SU-DHL-6 (cell line): Measurements from ENCODE around the gene CD300E.

Experiments used
- H2AFZ ChIP-seq: fragments of 200-600 bp; sonication (generic); 2 replicates; pipeline ENCODE4 v1.6.1; 2014; ENCODE audit warnings: low read depth, mild to moderate bottlenecking, moderate library complexity, mixed read lengths, antibody characterized with exemption, low read length; ENCODE audit not compliant: severe bottlenecking
- H3F3A ChIP-seq: fragments of 200-600 bp; shearing (Covaris generic); 2 replicates; pipeline ENCODE4 v1.6.0; 2016; ENCODE audit warnings: antibody characterized with exemption, mild to moderate bottlenecking; ENCODE audit not compliant: insufficient read depth
- H3K27ac ChIP-seq: fragments of 200-600 bp; sonication (generic); 2 replicates; pipeline ENCODE4 v1.5.1; 2016; ENCODE audit warnings: low read depth, mild to moderate bottlenecking, low read length, moderate library complexity, mixed read lengths
- H3K27me3 ChIP-seq: fragments of 200-600 bp; sonication (generic), shearing (Covaris generic); 2 replicates; pipeline ENCODE4 v1.6.0; 2014; ENCODE audit warnings: mild to moderate bottlenecking, low read length
- H3K36me3 ChIP-seq: fragments of 200-600 bp; sonication (generic); 2 replicates; pipeline ENCODE4 v1.6.1; 2014; ENCODE audit warnings: mild to moderate bottlenecking, low read length, mixed read lengths
- H3K4me2 ChIP-seq: fragments of 300-600, 200-600 bp; shearing (Covaris generic), sonication (generic); 2 replicates; pipeline ENCODE4 v1.6.0; 2014; ENCODE audit warnings: low read length, low read depth, mild to moderate bottlenecking; ENCODE audit not compliant: poor library complexity, severe bottlenecking
- H3K4me3 ChIP-seq: fragments of 200-600 bp; sonication (generic); 2 replicates; pipeline ENCODE4 v1.5.1; 2014; ENCODE audit warnings: antibody characterized with exemption, low read length, mild to moderate bottlenecking, mixed read lengths; ENCODE audit not compliant: insufficient read depth, poor library complexity, severe bottlenecking
- H3K79me2 ChIP-seq: fragments of 200-600 bp; sonication (generic); 2 replicates; pipeline ENCODE4 v1.6.1; 2014; ENCODE audit warnings: mild to moderate bottlenecking, low read length, moderate library complexity; ENCODE audit not compliant: insufficient read depth
- H3K9ac ChIP-seq: fragments of 200-600 bp; sonication (generic); 2 replicates; pipeline ENCODE4 v1.7.0; 2014; ENCODE audit warnings: mild to moderate bottlenecking, low read length
- H3K9me2 ChIP-seq: fragments of 200-600 bp; sonication (generic); replicated peaks from 2 replicates; pipeline ENCODE4 v1.6.1; 2014; ENCODE audit warnings: low read length; ENCODE audit not compliant: insufficient read depth
- H3K9me3 ChIP-seq: fragments of 200-600 bp; sonication (generic); 2 replicates; pipeline ENCODE4 v1.6.1; 2014; ENCODE audit warnings: low read length, mixed read lengths; ENCODE audit not compliant: insufficient read depth
- H4K20me1 ChIP-seq: fragments of 200-600 bp; sonication (generic); 2 replicates; pipeline ENCODE4 v1.6.1; 2014; ENCODE audit warnings: low read depth, mild to moderate bottlenecking, antibody characterized with exemption, low read length, moderate library complexity, mixed read lengths
- CTCF ChIP-seq: fragments of 200-600 bp; sonication (generic); IDR thresholded peaks from one replicate; pipeline ENCODE4 v1.5.1; 2017; ENCODE audit warnings: antibody characterized with exemption, mild to moderate bottlenecking, low read length, moderate library complexity; ENCODE audit not compliant: insufficient read depth, poor library complexity, severe bottlenecking
- EZH2phosphoT487 ChIP-seq: fragments of 200-600 bp; sonication (generic), shearing (Covaris generic); conservative IDR thresholded peaks from 2 replicates; pipeline ENCODE4 v1.6.1; 2018; ENCODE audit warnings: mild to moderate bottlenecking, antibody characterized with exemption, low read length, moderate library complexity, mixed read lengths

CD300E gene

GRCh38 chr17:74571621-74572270, 51.8 kb downstream of the CD300E start:
- Histone ChIP-seq H3K27me3 (no peaks in the 10 kb centered on the region; the same call in 1 of the 2 replicates), H3K9ac (no peak overlapping the region), H2AFZ (no peak overlapping the region), H3K4me3 (no peak overlapping the region), H4K20me1 (no peaks in the 10 kb centered on the region), H3F3A (no peaks in the 10 kb centered on the region), H3K36me3 (no peaks in the 10 kb centered on the region), H3K79me2 (no peaks in the 10 kb centered on the region), H3K4me2 (no peak overlapping the region), H3K9me2 (no peaks in the 10 kb centered on the region), H3K9me3 (no peaks in the 10 kb centered on the region), H3K27ac (no peak overlapping the region)
- TF ChIP-seq EZH2phosphoT487 (no peak), CTCF (no peak)

- no peaks in the 10 kb centered on the region for H3K9me3 ChIP-seq
These were observed 54.2 kb downstream of the CD300E start for GRCh38 chr17:74569020-74570003.

More at GRCh38 chr17:74569020-74570003, 54.2 kb downstream of the CD300E start:
- Histone ChIP-seq H4K20me1 (no peaks in the 10 kb centered on the region), H3K4me2 (no peak overlapping the region), H2AFZ (no peak overlapping the region), H3K4me3 (no peak overlapping the region), H3K27ac (no peak overlapping the region), H3K27me3 (no peaks in the 10 kb centered on the region; the same call in 1 of the 2 replicates), H3F3A (no peaks in the 10 kb centered on the region), H3K79me2 (no peaks in the 10 kb centered on the region), H3K9ac (no peak overlapping the region), H3K36me3 (no peaks in the 10 kb centered on the region), H3K9me2 (no peaks in the 10 kb centered on the region)
- TF ChIP-seq EZH2phosphoT487 (no peak), CTCF (no peak)
